ENCODE data around the gene BTBD9. TPM values are rescaled to one million over a fixed set of nuclear protein-coding genes. Genes with fewer than 3 reads are reported as not detected.
A peak's percentile ranks its signal among the peaks of the same experiment; 100 is the strongest.

Gene BTBD9
- total RNA-seq, 1 experiment from 2014 or later, result 5.1 TPM

DNA sequence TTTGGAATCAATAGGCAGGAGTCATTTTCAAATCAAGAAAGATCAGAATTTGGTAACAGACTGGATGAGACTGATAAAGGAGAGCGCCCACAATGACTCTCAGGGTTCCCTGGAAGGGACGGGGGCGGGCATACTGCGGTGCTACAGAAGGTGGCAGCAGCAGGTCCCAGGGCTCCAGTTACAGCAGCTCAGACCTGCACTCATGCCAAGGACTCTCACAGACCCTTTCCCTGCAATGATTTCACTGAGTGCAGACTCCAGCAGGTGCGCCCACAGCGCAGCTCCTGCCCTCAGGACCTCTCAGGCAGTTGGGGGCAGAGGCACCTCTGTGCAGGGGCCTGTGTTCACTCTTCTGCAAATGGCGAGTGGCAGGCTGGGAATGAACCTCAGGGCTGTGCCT, 460.4 kb downstream of the BTBD9 start:
- no peak for DNase-seq (ENCODE audit: low spot score)

DNA sequence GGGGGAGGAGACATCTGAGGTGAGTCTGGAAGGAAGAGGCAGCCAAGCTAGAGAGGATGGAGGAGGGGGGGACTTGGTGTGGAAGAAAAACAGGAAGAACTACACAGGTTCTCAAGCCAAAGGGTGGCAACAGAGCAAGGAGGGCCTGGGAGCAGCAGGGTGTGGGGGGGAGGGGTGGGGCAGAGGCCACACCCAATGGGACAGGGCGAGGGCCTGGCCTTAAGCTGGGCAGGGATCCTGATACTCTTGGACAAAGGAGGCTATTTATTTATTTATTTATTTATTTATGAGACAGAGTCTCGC, 461.2 kb downstream of the BTBD9 start:
- no peak for DNase-seq (ENCODE audit: low spot score)

DNA sequence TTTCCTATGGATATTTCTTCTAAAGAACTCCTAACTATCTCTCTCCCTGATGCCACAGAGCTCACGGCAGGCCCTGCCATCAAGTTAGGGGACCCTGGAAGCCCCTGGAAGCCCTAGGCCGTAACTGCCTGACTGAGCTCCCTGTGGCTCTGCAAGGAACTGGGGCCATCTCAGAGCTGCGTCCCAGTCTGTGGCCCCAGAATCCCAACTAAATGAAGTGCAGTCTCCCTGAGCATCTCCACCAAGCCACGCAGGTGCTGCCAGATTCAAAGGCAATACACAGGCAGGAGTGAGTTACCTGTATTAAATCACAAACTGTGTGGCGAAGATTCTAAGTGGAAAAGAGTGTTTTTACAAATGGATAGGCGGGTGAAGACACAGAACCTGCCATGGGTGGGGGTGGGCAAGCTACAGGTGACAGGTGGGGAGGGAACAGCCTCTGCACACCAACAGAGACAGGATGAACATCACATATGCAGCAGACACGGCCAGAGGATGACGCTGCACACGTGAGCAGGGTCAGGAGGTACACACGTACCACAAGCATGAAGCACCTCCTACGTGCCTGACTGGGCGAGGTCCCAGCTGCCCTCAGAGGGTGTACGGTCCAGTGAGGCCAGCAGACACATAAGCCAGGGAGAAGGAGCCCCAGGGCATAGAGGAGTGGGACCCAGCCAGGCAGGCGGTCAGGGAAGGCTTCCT, 461.7 kb downstream of the BTBD9 start:
- DNase-seq (ENCODE audit: low spot score), result no peak

DNA sequence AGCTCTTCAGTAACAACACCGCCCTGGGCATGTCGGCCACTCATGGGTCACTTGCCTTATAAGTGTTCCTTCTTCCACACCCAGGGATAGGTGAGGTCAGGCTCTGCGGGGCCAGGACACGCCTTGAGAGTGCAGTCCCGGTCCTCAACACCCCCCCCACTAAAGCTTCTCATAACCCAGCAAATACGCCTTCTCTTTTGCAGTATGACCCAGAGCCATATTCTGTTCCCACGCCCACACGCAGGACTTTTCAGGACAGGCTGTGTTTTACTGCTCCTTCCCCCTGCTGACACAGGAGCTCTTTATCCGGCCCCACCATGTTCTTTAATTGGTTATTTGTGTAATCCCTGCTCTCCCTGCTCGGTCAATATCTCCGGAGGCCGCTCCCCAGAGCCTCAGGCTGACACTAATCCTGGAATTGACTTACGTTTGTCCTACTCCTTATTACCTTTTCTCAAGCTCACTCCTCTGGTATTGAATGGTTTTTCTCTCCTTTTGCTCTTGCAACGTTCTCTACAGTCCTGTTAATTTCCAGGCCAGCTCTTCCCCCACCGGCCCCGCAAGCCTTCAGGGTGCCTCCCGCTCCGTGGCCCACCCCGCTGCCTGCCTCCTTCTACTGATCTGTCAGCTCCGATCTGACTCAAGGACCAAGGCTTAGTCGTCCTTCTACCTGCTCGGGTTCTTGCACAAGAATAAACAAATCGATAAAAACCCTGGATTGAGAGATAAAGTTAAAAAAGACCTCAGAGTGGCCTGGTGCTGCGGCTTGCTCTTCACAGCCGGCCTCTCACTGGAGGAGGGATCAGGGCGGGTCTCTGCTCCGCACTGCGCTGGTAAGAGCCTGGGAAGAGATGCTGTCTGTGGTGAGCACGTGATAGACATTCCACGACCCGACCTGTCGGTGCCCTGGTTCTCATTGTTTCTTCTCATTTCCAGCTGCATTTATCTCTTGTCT, 462.7 kb downstream of the BTBD9 start:
- DNase-seq (ENCODE audit: low spot score), result no peak

DNA sequence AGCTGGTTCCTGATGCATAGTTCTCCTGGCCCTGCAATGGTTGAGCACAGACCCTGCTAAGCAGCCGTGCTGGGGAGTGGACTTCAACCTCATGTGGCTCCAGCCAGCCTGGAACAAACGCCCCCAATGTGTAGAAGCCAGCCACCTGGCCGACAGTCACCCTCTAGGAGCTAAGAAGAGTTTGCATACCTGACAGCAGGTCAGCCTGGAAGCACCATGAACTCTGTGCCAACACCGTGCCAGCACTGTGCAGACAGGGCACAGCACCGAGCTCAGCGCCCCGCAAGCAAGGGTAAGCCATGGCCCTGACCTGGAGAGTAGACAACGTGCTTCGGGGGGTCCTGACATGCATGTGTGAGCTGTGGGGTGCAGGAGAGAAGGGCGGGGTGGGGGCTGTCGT, 463.9 kb downstream of the BTBD9 start:
- no peak for DNase-seq (ENCODE audit: low spot score)

DNA sequence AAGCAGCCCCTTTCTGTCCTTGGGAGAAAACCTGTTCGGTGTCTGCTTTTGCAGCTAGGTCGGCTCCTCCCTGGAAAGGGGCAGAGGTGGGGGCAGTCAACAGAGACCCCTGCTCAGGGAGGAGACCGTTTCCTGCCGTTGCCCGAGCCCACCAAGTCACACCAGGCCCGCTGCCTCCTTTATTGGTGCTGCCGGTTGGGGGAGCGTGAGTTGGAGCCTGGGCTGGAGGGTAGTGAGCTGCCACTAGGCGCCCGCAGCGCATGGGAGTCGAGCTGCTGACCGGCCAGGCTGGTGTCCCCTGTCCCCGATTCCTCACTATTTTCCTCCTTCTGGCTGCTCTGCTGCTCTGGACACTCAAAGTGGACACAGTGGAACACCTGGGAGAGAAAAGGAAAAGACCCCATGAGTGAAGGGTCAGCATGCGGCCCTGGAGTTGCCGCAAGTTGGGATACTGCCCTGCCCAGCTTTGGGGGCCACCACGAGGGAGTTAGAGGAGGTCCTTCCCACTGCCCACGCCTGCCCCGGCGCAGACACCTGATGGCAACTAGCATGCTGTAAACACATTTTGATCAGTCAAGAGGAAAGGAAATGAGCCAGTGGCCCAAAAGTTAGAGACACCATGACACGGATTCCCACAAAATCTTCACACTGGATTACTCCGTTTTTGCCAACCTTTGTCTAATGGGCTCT, 464.8 kb downstream of the BTBD9 start:
- DNase-seq (ENCODE audit: low spot score), result no peak

DNA sequence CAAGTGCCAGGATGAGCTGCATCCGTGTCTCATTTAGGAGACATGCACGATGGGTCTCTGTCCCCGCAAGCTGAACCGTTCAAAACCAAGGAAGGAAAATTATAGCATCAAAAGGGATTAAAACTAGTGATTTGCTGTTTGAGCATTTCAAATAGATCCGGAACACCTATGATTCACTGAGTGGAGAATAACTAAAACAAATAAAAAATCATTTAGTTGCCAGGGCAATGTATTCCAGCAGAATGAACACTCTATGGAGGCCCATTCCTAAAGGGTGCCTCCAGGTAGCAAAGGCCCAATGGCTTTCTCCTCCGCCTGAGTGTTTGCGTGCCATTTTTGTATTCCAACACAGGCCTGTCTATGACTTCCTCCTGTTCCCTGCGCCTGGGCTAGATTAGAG, 465.4 kb downstream of the BTBD9 start:
- no peak for DNase-seq (ENCODE audit: low spot score)

DNA sequence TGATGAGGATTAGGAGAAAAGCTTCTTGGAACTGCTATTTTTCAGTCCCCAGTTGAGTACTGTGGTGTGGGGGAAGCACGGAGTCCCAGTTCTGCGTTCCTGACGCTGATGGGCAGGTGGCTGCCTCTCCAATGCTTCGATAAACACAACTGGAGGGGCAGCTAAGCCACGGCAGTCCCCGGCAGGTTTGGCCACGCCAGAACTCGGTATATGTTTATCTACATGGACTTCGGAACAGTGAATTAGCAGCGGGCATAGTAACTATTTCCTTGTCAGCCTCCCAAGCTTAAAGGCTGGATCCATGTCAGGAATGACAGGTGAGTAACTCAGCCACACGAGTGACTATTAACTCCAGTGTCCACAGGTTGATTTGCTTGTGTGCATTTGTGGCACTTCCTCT, 465.8 kb downstream of the BTBD9 start:
- no peak for DNase-seq (ENCODE audit: low spot score)

DNA sequence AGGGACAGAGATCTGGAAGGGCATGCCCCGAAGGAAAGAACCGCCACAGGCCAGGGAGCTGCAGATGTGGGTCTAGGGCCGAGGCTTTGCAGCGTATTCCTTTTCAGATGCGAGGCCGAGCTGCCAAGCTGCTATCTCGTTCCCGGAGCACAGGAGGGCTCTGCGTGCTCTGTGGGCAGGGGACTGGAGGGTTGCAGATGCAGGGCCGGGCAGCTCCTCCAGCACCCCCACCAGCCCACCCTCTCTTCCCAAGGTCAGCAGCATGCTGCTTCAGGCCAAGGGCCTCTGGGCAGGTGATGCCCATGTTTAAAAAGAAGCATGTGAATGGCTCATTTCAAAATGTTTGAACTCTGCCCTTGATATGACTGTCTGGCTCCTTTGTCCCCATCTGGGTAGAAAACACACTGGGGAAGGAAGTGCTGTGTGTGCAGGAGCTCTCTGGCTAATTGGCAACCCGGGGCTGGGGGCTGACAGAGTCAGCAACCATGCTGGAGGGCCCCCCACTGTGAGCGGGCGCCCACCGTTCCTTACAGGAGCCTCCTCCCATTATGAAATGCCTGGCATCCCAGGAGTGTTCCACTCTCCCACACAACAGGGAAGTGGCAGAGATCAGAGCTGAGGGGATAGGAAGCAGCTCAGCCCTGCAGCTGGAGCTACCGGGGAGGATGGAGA, 466.9 kb downstream of the BTBD9 start:
- no peak for DNase-seq (ENCODE audit: low spot score)

DNA sequence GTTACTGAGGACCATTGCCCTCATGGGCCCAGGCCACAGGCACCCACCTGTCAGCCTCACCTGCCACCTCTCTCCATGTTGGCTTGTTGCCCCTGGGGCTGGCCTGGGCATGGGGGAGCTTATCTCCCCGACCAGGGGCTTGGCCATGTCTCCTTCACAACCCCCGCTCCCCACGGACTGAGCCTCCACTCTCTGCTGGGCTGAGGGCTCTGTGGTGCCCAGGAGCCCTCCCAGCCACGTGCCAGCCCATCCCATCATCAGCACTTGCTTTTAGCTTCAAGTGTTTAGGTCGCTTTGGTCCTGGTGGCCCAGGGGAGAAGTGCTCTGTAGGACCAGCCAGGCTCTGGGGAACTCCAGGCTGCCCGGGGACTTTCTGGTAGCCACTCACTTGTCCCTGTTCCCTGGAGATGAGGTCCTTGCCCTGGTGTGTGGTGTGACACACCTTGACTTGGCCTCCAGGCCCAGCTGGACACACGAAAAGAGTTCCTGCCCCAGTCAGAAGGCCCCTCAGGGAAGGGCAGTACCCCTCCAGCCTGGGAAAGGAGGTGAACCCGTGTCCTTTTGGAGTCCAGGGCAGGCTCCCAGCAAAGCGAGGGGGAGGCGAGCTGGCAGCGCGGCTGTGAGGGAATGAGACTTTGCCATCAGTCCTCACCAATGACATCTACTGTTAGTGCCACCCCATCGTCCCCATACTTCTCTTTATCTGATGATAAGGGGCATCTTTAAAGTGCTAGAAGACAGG, 467.6 kb downstream of the BTBD9 start:
- no peak for DNase-seq (ENCODE audit: low spot score)

DNA sequence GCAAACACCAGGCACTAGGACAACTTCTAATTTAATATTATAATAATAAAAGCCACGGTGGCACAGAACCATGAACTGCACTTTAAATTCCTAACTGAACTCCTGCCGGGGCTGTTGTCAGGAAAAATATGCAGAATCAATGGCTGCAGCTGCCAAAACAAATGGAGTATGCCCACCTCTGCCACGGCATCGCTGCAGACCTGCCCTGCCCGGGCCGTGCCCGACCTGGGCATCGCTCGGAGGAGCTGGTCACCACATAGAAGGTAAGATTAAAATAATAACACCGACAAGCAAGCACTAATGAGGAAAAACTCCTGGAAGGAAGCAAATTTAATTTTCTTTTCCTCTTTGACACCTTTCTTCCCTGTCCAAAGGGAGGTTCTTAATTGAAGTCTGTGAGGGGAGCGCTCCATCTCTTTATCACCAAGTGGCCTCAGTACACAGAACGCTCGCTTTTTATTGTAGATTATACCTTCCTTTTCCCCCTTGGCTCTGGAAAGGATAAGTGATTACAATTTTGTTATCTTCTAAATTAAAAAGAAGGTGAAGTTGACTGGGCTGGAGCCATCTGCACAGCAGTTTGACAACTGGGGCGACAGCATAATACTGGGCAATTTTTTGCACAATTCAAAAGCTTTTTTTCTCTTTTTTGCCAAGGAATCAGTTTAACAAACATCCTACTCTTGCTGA, 468.9 kb downstream of the BTBD9 start:
- no peak for DNase-seq (ENCODE audit: low spot score)

DNA sequence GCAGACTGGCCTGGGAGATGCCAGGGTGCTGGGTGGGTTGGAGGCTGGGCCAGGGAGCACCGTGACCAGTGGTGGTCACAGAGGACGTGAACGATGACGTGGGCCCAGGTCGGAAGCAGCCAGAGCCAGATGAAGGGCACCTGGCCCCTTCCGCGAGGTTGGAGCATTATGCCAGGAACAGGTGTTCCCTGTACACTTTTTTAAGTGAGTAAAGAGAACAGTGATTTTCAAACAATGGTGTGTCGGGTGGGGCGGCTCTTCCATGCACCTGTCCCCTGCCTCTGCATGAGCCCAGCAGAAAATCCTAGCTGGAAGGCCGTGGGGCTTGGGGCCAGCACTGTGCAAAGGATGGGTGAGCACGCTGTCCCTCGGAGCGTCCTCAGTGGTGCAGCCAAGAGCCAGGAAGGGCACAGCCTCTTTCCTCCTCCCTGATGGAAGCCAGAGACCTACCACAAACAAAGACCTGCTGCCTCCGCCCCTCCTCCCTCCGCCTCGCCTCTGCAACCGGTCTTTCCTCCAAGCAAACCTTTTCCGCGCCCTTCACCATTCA, 469.7 kb downstream of the BTBD9 start:
- no peak for DNase-seq (ENCODE audit: low spot score)

DNA sequence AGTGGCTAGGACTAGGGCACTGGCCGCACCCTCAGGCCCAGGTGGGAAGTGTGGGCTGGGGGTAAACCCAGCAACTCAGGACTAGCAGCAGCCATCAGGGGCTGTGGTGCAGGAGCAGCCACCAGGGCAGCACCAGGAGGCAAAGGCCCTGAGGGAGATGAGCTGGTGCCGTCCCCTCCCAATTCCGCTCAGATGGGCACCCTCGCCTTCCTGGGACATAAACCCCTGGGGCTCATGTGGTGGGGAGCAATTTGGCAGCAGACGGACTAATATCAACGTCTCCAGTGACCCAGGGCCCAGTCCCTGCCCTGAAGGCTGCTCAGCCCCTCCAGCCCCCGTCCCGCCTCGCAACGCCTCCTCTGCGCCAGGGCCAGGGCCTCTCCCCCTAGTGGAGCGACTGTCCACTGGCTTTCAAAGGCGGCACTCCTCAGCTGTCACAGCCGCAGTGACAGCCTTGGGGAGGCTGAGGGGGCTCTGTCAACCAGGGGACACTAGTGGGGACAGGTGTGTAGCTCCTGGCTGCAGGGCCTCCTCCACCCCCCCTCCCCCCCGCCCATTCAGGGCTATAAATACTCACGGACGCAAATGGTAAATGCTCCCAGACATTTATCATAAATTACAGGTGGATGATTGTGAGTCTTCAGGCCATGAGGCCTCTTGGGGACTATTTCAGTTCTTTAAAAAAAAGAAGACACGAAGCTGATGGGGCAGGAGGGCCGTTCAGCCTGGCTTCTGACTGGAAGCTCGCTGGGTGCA, 470.3 kb downstream of the BTBD9 start:
- DNase-seq (ENCODE audit: low spot score), result no peak

DNA sequence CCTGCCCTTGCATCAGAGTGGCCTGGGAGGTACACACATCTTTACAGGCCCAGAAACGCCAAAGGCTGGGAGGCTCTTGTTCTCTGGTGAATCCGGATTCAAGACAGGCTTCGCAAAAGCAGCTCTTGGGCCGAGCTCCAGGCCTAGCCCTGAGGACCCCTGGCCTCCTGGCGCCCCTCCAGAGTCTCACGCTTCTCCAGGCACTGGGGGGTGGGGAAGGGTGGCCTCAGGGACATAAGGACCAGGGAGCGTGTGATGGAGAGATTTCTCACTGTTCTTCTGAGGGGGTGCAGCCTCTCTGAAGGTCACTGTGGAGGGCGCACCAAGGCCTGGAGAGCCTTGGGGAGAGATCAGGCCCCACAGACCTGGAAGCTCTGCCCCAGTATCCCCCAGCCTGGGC, 471.0 kb downstream of the BTBD9 start:
- no peak for DNase-seq (ENCODE audit: low spot score)

DNA sequence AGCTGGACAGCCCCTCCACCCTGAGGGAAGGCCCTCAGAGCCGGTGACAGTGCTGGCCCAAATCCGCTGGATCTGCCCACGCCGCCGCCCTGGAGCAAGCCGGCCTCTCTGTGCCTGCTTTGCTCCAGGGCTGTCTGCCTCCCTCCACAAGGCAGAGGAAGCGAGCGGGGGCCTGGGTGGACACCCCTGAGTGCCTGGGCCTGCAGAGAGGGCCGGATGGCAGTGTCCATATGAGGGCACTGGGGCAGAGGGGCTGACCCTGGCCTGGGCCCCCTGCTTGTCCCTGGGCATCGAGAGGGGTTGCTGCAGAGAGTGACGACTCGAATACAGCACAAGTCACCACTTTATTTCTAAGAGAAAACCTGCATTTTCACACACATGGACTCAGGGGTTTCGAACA, 471.6 kb downstream of the BTBD9 start:
- DNase-seq (ENCODE audit: low spot score), result no peak

DNA sequence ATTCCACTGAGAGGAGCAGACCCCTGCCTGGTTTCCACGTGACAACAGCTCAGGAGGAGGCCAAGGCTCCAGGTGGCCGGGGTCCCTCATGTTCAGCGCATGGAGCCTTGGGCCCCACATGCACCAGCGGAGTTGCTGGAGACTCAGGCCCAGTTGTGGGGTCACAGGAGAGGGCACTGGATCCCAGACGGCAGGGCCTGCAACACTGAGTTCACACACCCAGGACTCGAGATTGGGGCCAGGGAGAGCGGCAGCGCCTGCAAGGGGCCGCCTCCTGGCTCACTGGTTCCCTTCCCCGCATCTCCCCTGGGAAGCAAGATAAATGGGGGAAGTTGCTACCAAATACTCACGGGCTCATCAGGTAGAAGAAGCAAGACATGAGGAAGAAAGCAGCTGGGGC, 472.1 kb downstream of the BTBD9 start:
- DNase-seq (ENCODE audit: low spot score), result no peak

DNA sequence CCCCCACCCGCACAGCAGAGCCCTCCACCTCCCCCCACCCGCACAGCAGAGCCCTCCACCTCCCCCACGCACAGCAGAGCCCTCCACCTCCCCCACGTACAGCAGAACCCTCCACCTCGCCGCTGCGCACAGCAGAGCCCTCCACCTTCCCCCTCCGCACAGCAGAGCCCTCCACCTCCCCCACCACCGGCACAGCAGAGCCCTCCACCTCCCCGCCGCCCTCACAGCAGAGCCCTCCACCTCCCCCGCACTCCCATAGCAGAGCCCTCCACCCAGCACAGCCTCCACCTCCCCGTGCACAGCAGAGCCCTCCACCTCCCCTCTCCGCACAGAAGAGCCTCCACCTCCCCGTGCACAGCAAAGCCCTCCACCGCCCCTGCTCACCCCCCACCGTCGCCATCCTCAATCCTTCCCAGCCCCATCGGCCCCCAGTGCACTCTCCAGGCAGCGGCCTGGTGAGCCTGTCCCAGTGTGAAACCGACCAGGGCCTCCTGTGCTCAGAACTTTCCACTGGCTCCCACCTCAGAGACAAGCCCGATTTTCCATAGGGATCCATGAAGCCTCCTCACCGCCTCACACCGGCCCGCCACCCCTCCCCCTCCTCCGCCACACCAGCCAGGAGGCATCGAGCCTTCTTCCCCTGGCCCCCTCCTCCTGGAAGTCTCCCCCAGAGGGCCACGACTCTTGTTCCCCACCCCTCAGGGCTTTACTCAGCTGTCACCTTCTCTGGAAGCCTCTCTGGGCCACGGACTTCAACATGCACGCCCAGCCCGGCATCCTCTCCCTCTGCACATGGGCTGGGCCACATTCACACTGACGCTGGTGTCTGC, 473.1 kb downstream of the BTBD9 start:
- DNase-seq (ENCODE audit: low spot score), result no peak

DNA sequence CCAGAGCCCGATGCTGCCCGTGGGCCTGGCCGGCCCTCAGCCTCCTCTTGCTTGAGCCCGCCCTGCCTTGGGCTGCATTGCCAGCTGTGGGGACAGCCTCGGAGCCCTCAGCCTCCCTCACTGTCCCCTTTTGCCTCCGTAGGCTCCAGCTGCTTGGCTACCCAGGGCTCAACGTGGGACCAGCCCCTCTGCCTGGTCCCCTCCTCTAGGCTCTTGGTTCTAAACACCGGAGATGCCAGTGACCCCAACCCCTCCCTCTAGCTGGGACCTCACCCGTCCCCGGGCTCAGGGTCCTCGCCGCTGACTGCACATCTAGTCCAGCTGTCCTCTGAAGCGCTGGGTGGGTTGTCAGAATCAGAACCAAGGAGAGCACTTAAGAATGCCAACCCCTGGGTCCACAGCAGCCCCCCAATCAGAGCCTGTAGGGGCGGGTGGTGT, 475.0 kb downstream of the BTBD9 start:
- no peak for DNase-seq (ENCODE audit: low spot score)

DNA sequence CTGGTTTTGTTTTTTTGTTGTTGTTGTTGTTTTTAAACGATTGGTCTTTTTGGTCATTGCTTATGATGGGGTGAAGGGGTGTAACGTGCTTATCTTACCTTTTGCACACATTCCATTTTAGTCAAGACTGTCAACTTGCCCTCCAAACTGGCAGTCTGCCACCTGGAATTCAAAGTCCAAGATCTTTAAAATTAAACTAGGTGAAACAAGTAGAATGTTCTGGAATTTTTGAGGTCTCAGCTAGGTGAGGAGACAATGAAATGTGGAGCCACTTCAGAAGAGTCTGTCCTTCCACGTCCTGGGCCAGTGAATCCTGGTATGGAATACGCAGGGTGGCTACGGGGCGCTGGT, 475.6 kb downstream of the BTBD9 start:
- DNase-seq (ENCODE audit: low spot score), result peak; percentile 5

Data from HT-29 (cell line).